NCI-H146 treated with DMSO at 0.1 percent for 48 hours (cell line): Measurements from ENCODE around the gene MRPL55.
A peak's percentile ranks its signal among the peaks of the same experiment; 100 is the strongest.
"Not testable (repeated sequence)": the region's sequence is repeated elsewhere in the genome, so short reads cannot be mapped to it uniquely, and the experiment has no call there.

Experiments used
- DNase-seq: peaks from one replicate; lab custom pipeline; 2025; ENCODE audit not compliant: unreplicated experiment; lab: John Stamatoyannopoulos, UW

Gene MRPL55

DNA sequence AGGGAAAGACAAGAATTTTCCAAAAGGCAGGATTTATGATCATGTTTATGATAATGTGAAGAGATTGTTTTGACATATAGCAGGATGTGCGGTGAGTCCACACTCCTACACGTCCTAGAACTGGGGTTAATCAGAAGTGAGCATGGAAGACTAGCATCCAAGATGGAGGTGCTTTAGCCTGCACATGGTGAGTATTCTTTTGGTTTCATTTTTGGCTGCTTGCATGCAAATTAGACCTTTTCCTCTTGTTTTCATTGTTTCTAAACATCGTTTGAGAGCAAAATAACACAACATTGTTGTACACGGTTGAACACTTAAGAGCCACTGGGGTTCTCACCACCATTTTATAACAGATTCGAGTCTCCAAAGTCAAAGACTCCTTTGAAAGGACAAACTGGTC, 16.1 kb upstream of the MRPL55 start:
- no peak for DNase-seq

DNA sequence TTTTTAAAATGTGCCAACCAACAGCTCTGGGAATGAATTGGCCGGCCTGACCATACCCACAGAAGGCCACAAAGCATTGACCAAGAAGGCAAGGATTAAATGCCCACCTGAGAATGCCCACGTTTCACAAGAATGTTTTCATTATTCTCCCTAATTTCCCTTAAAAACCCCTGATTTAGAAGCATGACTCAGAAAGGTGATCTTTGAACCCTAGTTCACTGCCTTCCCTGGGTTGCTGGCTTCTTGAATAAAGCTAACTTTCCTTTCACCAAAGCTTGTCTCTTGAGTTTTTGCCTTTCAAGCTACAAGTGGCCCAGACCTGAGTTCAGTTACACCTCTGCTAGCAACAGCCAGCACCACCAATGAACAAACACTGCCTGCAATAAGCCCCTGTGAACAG, 14.4 kb upstream of the MRPL55 start:
- DNase-seq, result no peak

DNA sequence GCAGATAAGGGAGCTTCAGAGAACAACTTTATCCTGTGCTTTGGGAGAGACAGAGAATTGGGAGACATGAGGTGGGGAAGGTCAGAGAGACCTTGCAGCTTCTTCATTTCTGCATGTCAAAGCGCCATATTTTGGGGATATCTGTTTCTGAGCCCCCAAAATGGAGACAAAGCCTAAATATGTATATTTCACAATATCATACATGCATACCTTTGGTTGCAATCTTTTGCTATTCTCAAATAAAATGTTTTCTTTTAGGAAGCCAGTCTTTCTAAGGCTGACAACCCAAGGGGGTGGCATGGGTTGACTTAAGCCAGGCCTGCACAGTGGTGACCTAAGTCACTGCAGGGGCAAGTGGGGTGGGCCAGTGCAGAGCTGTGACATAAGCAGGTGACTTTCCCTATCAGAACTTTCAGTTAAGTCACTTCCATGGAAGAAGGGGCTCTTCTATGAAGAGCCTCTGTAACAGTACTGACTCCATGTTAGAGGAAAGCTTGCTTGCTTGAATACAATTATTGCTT, 13.9 kb upstream of the MRPL55 start:
- DNase-seq, result no peak

DNA sequence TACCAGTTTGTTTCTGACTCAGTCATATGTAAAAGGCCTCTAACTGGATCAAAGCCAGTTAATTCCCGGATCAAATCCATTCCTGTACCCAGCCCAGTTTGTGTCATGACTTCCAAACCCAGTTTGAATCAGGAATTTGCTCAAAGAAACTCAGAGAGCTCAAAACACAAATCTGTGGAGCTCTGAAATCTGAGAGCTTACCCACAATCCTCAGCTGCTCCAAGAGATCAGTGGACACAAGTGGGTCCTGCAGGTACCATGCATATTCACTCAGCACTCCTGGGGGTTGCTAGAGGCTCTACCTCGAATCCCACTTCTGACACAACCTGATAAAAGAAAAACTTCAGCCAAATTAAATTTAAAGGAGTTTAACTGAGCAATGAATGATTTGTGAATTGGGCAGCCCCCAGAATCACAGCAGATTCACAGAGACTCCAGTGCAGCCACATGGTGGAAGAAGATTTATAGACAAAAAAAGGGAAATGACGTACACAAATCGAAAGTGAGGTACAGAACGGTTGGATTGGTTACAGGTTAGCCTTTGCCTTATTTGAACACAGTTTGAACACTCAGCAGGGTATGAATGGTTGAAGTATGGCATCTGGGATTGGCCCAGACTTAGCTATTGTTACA, 11.9 kb upstream of the MRPL55 start:
- no peak for DNase-seq

DNA sequence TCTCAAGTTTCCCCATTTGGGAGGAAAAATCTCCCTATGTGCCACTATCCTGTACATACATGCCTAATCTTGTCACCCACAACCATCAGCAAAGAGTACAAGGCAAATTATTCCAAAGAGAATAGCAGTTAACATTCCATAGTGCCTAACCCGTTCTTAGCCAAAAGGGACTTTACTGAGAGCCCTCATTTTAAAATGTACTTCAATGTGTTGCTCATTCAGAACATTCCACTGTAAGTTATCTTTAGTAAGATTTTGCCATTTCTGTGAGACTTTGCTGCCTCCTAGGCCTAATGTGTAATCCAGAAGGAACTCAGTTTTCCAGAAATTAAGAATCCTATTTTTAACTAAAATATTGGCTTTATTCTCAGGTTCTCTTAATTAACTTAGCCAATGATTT, 11.3 kb upstream of the MRPL55 start:
- DNase-seq, result no peak

DNA sequence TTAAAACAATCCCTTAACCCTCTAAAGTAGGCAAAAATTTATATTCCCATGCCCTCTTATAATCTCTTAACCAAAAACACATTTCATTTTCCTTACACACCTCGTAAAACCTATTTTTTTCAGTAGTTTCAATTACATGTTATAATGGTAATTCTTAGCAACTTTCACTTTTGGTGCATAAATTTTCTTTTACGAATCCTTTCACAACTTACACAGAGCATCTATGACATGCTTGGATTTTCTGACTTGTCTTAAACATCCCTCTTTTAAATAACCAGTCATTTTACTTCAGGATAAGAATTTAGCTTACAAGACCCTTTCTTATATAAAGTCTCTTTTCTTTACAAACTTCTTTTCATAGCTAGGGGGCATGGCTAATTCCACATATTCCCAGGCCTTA, 8.9 kb upstream of the MRPL55 start:
- DNase-seq, result no peak

DNA sequence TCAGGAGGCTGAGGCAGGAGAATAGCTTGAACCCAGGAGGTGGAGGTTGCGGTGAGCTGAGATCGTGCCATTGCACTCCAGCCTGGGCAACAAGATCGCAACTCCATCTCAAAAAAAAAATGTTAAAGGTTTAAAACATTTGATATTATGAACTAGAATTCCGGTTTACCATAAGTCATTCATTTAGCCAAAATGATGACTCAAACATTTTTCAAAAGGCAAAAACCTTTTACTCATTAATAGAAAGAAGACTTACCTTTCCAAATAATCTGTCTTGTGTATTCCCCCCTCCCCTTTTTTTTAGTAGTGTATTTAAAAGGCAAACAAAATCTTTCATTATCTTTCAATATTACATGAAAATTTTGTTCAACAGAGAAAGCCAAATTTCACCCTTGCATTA, 8.2 kb upstream of the MRPL55 start:
- DNase-seq, result no peak

DNA sequence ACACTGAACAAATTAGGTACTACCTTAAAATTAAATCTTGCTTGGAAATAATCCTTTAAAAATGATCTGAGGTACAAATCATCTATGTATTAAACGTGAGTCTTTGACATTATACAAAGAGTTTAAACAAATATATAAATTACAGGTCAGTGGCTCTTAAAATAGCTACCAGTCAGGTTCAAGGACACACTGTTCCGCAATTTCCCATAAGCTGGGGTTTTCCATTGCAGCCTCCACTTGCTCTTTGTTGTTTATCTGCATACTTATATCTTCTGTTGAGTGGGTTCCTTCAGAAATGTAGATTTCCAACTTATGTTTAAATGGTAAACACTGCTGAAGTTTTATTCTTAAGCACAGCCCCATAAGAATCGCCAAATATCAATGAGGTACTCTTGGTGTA, 5.7 kb upstream of the MRPL55 start:
- DNase-seq, result no peak

DNA sequence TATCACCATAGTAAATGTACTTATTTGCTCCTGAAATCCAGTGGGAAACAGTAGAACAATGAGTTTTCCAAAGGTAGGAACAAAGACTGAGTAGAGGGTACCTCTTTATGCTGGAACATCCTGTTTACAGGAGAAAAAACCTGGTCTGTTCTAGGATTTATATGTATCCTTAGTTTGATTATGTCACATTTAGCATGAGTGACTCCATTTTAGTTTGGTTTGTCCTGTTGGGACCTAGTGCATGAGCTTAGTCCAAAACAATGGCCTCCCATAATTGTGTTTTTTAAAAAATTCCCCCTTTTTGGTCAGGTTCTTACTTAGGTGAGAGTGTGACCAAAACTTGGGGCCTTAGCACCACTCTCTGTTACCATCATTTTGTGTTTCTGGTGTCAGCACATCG, 3.5 kb upstream of the MRPL55 start:
- no peak for DNase-seq

DNA sequence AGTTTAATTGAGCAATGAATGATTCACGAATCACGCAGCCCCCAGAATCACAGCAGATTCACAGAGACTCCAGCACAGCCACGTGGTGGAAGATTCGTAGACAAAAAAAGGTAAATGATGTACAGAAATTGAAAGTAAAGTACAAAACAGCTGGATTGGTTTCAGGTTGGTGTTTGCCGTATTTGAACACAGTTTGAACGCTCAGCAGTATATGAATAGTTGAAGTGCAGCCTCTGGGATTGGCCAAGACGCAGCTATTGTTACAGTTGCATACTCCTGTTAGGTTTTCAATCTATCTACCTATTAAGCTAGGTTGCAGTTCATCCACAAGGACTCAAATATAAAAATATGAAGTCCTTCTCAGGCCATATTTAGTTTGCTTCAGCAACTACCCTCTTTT, 3.1 kb upstream of the MRPL55 start:
- DNase-seq, result no peak

DNA sequence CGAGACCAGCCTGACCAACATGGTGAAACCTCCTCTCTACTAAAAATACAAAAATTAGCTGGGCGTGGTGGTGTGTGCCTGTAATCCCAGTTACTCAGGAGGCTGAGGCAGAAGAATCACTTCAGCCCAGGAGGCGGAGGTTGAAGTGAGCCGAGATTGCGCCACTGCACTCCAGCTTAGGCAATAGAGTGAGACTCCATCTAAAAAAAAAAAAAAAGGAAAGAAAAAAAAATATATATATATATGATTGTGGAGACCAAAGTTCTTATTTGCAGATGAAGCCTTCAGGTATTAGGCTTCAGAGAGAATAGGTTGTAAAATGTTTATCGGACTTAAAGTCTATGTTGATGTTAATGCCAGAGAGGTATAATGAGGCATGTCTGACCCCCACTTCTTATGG, 2.2 kb upstream of the MRPL55 start:
- not testable (repeated sequence) for DNase-seq

DNA sequence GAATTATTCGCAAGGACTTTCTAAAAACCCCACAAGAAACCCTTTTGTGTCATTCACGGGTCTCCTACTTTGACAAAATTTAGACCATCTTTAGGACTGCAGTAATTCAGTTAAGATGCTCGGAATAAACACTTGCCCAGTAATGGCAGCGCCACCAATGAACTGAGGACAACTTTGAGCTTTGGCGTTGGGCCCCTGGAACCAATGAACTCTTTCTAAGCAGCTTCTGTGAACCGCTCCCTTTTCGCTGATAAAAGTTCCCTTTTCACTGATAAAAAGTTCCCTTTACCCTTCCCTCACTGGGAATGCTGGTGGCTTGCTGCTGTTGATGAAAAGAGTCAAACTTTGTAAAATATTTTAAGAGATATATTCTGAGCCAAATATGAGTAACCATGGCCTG, 1.5 kb upstream of the MRPL55 start:
- no peak for DNase-seq

DNA sequence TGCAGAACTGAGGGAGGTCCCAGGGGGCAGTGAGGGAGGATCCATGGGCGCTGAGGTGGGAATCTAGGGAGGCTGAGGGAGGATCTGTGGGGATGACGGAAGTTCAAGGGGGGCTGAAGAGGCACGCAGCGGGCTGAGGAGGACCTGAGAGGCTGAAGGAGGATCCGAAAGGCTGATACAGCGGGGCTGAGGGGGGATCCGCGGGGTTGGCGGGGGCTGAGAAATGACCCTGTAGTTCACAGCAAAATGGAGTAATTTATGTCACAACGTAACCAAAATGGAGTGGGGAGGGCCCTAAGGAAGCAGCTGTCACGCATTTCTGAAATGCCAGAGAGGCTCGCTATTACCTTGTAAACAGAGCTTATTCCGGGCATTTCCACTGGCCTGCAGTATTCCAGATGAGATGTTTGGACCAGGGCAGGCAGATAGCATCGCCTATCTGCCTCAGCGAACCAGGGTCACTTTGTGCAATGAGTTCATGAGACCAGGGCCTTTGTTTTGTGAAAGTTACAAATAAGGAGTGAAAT, 926 bp upstream of the MRPL55 start:
- peak; percentile 13 for DNase-seq

DNA sequence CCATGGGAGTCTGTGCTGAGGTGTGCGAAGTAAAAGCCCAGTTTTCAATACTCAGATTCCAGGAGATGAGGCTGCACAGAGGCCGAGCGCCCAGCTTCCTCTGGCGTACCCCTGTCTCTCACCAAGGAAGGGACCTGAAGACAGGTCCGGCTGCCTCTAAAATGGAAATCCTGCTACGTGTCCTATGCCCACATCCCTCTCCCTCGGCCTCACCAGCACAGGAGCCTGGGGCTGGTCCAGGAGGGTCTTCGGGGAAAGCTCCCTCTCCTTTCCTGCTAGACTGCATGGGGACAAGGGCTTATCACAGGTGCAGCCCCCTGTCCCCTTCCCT, 392 bp downstream of the MRPL55 start:
- DNase-seq, result no peak

DNA sequence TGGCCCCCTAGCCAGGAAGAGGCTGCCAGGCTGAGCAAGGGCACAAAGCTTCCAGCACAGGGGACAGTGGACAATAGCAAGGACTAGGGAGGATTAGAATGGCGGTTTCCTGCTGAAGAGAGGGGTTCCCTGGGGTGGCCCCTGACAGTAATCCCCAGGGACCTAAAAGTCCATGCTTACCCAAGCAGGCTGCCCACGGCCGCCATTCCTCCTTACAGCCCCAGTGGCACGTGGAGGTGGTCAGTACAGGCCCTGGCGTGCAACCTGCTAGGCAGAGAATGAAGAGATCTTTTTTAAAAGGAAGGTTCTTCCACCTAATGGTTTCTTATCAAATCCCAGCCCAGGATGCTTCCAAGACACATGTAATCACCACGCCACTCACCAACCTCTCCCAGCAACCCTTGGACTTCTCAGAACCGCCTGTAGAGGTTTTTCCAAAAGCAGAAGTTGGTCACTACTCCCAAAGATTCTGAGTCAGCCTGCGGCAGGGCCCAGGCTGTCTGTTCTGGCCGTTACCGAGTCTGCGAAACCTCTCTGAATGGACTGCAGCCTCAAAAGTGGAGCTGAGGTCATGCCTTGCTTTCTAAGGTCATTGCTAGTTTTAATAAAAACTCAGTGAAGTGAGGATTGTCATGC, 926 bp downstream of the MRPL55 start:
- DNase-seq, result no peak

DNA sequence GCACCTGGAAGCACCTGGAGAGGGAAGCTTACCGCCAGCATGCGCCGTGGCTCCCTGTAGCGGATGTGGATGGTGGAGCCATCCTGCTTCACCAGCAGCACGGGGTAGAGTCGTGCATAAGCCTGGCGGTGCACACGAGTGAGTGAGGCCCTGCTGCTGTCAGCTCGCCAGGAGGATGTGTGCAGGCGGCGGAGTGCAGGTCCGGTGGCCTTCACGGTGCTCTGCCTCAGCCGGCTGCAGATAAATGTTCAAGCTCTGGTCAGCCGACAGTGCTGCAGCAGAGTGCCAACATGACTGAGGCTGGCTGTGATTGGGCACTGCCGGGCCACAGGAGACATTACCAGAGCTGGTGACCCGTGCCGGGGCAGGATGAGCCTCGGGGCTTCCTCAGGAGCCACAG, 1.5 kb downstream of the MRPL55 start:
- no peak for DNase-seq

DNA sequence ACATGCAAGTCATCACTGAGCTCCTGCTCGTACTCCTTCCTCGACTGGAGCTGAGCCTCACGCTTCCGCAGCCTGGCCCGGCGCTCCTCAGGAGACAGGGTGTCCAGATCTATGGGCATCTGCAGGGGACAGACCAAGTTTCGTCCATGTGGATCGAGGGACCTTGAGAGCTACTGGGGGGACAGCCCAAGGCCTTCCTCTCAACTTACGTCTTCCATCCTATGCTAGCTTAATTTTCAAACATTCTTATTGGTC, 2.4 kb downstream of the MRPL55 start:
- no peak for DNase-seq

DNA sequence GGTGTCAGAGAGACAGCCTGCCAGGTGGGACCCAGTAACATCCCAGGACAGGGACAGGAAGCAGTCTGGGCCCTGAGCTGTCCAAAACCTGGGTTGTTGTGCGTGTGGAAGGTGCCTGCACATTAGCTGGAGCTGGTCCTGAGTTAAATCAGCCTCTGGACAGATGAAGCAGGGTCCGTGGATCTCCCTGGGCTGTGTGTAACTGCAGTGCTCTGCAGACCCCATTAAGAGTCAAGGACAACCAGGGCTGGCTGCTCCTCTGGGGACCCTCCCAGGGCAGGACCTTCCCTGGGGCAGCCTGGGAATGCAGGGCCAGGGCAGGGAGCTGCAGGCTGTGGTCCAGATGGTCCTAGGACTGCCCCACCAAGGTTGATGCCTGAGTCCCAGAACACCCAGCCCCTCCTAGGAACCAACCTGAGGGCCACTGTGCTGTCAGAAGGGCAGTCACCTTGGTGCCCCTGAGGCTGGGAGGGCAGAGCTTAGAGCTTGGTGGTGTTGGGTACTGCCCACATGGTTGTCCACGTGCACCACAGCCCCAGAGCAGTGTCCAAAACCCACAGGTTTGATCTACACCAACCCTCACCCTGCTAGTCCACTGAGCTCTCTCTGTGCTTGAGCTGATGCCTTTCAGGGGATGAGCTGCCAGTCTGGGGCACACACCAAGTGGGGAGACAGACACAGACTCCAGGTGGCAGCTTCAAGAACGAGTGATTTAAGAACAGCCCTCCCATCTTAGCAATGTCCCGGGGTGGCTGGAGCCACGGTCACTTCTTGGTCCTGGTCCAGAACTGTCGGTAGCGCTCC, 2.9 kb downstream of the MRPL55 start:
- DNase-seq, result no peak

DNA sequence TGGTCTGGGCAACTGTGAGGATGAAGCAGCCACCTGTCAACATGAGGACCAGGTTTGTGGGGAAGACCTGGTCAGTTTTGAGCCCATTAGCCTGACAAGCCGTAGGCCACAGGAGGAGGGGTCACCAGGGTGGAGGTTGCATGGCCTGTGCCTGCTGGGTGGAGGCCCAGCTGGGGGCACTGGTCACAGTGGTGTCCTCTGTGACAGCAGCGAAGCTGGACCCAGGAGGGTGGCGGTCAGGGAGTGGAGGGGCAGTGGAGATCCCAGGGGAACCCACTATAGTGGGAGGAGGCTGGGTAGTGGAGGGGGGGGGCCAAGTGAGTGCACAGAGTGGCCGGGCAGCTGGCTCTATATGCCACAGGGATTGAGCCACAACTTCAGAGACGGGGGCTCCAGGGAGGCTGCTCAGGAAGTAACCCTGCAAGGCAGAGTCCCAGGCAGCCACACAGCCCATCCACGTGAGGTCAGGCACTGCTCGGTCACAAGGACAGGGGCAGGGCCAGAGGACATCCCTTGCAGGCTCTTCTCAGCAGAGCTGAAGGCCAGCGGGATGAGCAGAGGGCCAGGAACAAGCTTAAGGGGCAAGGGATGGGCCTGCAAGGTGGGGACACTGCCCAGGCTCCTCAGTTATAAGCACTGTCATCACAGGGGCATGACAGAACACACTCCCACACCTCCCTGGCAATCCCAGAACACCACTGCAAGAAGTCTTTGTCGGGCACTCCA, 3.7 kb downstream of the MRPL55 start:
- no peak for DNase-seq

DNA sequence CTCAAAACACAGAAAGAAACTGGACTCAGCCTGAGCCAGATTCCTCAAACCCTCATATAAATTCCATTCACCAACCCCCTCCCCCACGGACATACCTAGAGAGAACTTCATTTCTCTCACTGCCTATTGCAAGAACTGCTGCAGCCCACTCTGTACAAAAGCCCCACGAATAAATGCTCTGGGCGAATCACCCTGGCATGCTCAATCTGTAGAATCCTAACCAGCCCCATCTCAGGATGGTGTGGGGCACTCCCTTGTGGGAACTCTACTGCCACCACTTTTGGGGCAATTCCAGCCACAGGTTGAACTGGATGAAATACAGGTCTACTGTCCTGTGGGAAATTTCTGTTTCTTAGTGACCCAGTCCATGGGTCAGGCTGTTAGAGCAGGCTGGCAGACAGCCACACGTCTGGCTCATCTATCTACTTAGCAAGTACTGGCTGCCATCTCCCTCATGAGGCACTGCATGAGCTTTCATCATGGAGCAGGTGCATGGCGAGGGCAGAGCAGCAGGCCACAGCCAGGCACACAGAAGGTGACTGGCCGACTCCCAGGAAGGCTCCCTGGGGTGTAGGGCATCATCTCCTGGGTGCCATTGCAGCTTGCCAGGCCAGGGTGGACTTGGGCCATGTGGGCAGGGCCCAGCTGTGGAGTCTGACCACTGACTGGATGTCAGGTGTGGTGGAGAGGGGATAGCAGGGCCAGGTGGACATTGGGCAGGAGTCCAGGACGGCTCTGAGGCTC, 4.4 kb downstream of the MRPL55 start:
- DNase-seq, result no peak
